Activated CD8-positive, alpha-beta memory T cell treated with anti-CD3 and anti-CD28 coated beads, Interleukin-2, amount 10 ng/mL, durations not matched to agents 7 days and 5 days (primary cell): ENCODE measurements around the gene HNRNPU. TPM values are rescaled to one million over a fixed set of nuclear protein-coding genes. Genes with fewer than 3 reads are reported as not detected.
A peak's percentile ranks its signal among the peaks of the same experiment; 100 is the strongest.

Source experiments
- ATAC-seq: fragments of 150-1000 bp; cut with Tn5 transposase; one replicate; pipeline ENCODE4 v1.10.0; 2021; ENCODE audit warnings: moderate library complexity
- CTCF ChIA-PET: fragments of 350-600 bp; sonication (Branson Sonifier 250); formaldehyde crosslinking; loops from one replicate; lab custom pipeline; 2021; ENCODE audit warnings: antibody characterized with exemption; lab: Charles Lee
- DNase-seq: peaks from one replicate; pipeline ENCODE4 v3.0.0-alpha.2; 2020
- H3K27ac Mint-ChIP-seq: one replicate; pipeline ENCODE4 v1.8.0; 2021; ENCODE audit warnings: mild to moderate bottlenecking, mixed read lengths
- H3K27me3 Mint-ChIP-seq: one replicate; pipeline ENCODE4 v1.8.0; 2021; ENCODE audit warnings: mixed read lengths
- H3K36me3 Mint-ChIP-seq: one replicate; pipeline ENCODE4 v1.8.0; 2021; ENCODE audit warnings: mild to moderate bottlenecking, mixed read lengths
- H3K4me1 Mint-ChIP-seq: one replicate; pipeline ENCODE4 v1.8.0; 2021; ENCODE audit warnings: mixed read lengths
- H3K4me3 Mint-ChIP-seq: one replicate; pipeline ENCODE4 v1.8.0; 2021; ENCODE audit warnings: mild to moderate bottlenecking, moderate library complexity, mixed read lengths
- H3K9me3 Mint-ChIP-seq: one replicate; pipeline ENCODE4 v1.8.0; 2022; ENCODE audit warnings: low read depth, mixed read lengths
- total RNA-seq, 2 experiments: library from RNA; stranded (reverse); gene quantifications; one replicate each; pipeline ENCODE4 v1.2.3, GENCODE V29; 2021

HNRNPU gene
- total RNA-seq, 2 experiments from 2014 or later: 410 to 503 TPM

DNA sequence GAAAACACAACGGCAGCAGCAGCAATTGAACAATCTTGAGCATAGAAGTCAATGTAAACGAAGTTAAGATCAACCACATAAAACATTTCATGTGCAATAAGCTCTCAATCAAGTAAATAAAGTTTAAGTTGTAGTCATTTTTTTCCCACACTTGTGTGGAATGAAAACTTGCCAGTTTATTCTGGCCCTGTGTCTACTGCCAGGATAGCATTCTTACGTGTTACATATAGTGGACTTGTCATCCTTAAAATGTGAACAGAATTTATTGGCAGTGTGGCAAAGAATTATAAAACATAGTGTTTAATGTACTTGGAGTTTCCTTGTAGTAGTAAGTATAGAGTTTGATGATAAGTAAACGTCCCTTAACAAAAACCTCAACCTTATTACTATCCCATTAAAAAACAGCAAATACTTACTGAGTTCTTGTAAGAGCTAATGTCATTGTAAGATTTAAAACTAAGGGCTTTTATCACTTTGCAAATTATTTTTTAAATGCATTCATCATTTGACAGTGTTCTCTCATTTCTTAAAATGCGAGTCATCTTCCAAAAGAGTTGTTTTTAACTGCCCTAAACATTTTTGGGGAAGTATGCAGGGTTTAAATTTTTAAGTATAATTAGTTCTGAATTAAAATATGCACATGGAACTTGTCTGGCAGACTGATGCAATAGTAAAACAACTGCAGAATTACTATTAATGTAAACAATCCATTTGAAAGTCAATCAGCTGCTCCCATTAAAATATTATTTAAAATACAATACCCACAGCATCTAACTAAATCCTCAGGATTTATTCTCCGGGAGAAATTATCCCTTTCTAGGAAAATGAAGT lies 21.0 kb downstream of the HNRNPU start:
- H3K4me3 Mint-ChIP-seq: no peak overlapping the region
- no peak overlapping the region for H3K27ac Mint-ChIP-seq
- no peaks in the 10 kb centered on the region for H3K27me3 Mint-ChIP-seq
- no peaks in the 10 kb centered on the region for H3K9me3 Mint-ChIP-seq
- peaks cover 75% of the 10 kb centered on the region for H3K36me3 Mint-ChIP-seq
- ATAC-seq: no peak
- CTCF ChIA-PET: interaction anchor here (0.8 to 1.3 kb wide), 3 partner anchors 12 to 200 kb away, joined by 3 read pairs; no protein-coding TSS in a partner anchor
- peaks cover 64% of the 10 kb centered on the region for H3K4me1 Mint-ChIP-seq
- DNase-seq: no peak

DNA sequence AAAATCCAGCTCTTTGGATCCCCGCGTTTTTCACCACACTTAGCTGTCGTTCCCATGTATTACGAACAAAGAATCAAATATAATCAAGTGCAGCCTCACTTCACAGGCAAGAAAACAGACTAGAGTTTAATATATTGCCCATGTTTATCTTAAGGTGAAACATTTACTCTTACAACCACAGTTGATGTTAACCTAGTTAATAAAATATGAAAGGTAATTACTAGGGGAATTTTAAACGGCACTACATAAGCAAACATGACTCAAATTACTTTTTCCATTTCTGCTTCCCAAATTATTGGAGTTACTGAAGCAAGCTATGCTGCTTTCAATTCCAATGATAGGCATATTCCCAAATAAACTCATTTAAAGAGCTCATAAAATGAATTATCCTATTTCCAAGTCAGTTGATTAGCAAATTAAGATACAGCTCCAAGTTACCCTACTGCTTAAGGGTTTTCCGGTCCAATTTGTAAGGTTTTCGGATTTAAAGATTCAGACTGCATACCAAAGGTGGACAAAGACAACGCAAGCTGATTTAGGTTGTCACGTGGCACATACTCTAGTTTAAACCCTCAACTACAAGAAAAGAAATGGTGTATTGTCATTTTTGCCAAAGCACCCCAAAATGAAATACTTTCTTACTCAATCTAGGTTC lies 22.9 kb downstream of the HNRNPU start:
- H3K36me3 Mint-ChIP-seq: peaks cover 67% of the 10 kb centered on the region
- H3K27ac Mint-ChIP-seq: no peak overlapping the region
- H3K27me3 Mint-ChIP-seq: no peaks in the 10 kb centered on the region
- DNase-seq (no peak), ATAC-seq (no peak)
- H3K4me1 Mint-ChIP-seq: peaks cover 76% of the 10 kb centered on the region
- H3K4me3 Mint-ChIP-seq: no peak overlapping the region
- no peaks in the 10 kb centered on the region for H3K9me3 Mint-ChIP-seq
- CTCF ChIA-PET: interaction anchor here (1.8 kb wide), 1 partner anchor 18 kb away, joined by 7 read pairs; no protein-coding TSS in a partner anchor

DNA sequence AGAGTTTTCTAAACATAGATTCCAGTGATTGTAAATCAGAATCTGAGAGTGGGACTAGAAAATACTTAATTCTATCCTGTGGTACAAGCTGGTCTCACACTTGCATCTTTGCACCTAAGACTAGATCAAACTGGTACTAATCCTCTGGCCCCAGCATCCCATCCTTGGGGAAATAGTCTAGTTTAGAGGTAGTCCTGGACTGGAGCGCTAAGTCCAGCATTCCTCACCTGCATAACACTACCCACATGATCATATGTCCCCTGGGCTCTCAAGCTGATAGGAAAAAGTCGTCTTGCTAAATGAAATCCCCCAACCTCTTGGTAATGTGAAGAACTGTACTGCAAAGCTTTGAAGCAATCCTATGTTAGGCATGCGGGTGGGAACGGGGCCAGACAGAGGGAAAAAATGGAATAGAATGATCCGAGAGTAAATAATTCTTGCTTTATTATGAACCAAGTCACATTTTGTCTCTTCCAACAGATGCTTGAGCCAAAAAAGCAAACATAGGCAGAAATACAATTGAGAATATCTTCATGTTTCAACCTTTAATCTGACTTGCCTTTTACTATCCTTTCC lies 24.0 kb downstream of the HNRNPU start:
- Mint-ChIP-seq H3K4me3 (no peak overlapping the region), H3K4me1 (peaks cover 70% of the 10 kb centered on the region), H3K27me3 (no peaks in the 10 kb centered on the region), H3K27ac (peak overlapping the region; percentile 56), H3K36me3 (peaks cover 65% of the 10 kb centered on the region), H3K9me3 (no peaks in the 10 kb centered on the region)
- DNase-seq (no peak), ATAC-seq (no peak)
- CTCF ChIA-PET: interaction anchor here (1.1 to 1.8 kb wide), 4 partner anchors 9 to 24 kb away, joined by 3 to 8 read pairs (median 4); partner anchors contain the start of gene HNRNPU

DNA sequence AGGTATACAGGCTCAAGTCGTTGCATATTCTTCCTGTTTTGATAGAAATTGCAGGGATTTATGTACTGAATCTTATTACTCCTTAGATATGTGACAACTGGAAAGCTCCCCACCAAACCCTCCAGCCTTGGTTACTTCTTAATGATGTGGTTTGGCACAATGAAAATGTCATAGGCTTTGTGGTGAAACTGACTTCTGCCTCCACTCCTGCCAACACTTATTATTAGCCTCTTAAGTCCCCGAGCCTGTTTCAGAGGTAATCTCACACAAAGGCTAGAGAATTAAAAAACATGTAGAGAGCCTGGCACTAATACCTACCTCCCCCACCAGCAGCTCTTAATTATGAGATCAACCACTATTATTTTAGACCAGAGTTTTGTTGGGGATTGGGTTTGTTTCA lies 24.7 kb downstream of the HNRNPU start:
- CTCF ChIA-PET: interaction anchor here (1.1 to 1.8 kb wide), 4 partner anchors 9 to 24 kb away, joined by 3 to 8 read pairs (median 4); partner anchors contain the start of gene HNRNPU
- Mint-ChIP-seq H3K36me3 (peaks cover 60% of the 10 kb centered on the region), H3K27ac (peak overlapping the region; percentile 57), H3K27me3 (no peaks in the 10 kb centered on the region), H3K4me3 (no peak overlapping the region), H3K9me3 (no peaks in the 10 kb centered on the region), H3K4me1 (peaks cover 67% of the 10 kb centered on the region)
- ATAC-seq (no peak), DNase-seq (no peak)

DNA sequence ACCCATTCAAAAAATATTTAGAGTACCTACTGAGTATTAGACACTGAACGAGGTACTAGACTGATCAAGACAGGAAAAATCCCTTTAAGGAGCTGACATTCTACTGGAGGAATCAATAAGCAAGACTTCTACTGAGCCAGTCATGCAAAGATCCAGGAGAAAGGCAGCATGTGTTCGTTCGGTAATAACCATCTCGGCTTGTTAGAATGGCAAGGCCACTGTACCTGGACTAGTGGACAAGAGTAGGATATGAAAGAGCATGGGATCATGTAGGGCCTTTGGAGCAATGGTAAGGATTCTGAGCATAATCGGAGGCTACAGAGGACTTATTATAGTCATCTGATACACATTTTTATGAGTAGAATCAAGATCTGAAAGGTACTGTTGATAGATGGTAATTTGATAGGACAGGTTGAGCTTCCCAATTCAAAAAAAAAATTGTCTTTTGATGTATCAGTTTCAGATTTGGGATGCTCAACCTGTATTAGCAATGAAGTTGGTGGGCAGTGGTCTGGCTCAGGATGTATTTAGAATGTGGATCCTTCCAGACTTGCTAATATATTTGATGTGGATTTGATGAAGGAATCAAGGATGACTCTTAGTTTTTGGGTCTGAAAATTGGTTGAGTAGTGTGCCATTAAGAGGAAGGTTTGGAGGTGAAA lies 26.6 kb downstream of the HNRNPU start:
- H3K9me3 Mint-ChIP-seq: no peaks in the 10 kb centered on the region
- peak overlapping the region; percentile 75 for H3K27ac Mint-ChIP-seq
- peaks cover 46% of the 10 kb centered on the region for H3K36me3 Mint-ChIP-seq
- peak overlapping the region; percentile 92 for H3K4me3 Mint-ChIP-seq
- ATAC-seq: no peak
- CTCF ChIA-PET: interaction anchor here (3.1 to 5.3 kb wide), 2 partner anchors 9 to 26 kb away, joined by 14 to 49 read pairs; partner anchors contain the start of gene HNRNPU
- peaks cover 60% of the 10 kb centered on the region for H3K4me1 Mint-ChIP-seq
- H3K27me3 Mint-ChIP-seq: no peaks in the 10 kb centered on the region
- DNase-seq: no peak

DNA sequence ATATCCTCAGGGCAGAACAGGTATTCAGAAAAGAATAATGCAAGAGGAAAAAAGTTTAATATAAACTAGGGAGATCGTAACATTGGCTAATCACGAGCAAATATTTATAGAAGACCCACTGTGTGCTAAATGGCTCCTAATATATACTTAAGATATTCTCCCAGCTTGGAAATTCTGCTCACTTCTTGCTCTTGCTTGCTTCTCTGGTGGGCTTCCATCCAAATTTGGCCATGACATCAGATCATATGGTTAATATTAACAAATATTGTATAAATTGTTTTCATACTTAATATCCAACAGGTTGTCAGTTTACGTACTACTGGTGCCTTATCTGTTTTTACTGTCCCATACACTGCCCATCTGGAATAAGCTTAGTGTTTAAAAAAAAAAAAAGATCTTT lies 27.8 kb downstream of the HNRNPU start:
- ATAC-seq (no peak), DNase-seq (no peak)
- H3K27ac Mint-ChIP-seq: peak overlapping the region; percentile 98
- H3K9me3 Mint-ChIP-seq: no peaks in the 10 kb centered on the region
- CTCF ChIA-PET: interaction anchor here (0.9 to 5.3 kb wide), 9 partner anchors 10 to 206 kb away, joined by 3 to 49 read pairs (median 6); partner anchors contain the start of gene HNRNPU
- peak overlapping the region; percentile 92 for H3K4me3 Mint-ChIP-seq
- H3K27me3 Mint-ChIP-seq: no peaks in the 10 kb centered on the region
- H3K36me3 Mint-ChIP-seq: peaks cover 38% of the 10 kb centered on the region
- H3K4me1 Mint-ChIP-seq: peaks cover 58% of the 10 kb centered on the region

DNA sequence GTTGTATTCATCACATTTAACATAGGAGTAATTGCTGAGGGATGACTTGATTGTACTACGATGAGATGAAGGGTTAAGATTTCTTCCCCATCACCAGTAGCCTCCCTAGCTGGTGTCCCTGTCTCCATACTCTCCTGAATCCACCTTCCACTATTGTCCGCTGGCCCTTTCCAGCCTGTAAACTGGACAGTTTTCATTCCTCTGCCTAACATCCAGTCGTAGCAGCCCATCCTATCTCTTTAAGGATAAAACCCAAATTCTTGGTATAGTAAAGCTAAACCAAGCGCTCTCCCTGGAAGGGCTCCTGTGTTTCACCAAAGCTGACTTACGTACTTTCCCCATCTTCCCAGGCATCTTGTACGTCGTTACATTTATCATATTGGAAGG lies 28.2 kb downstream of the HNRNPU start:
- Mint-ChIP-seq H3K4me1 (peaks cover 56% of the 10 kb centered on the region), H3K9me3 (no peaks in the 10 kb centered on the region), H3K27ac (peak overlapping the region; percentile 98), H3K27me3 (no peaks in the 10 kb centered on the region), H3K36me3 (peaks cover 35% of the 10 kb centered on the region), H3K4me3 (peak overlapping the region; percentile 92)
- CTCF ChIA-PET: interaction anchor here (0.8 to 5.3 kb wide), 10 partner anchors 10 to 206 kb away, joined by 3 to 49 read pairs (median 6); partner anchors contain the start of gene HNRNPU
- no peak for ATAC-seq
- DNase-seq: peak; percentile 44

DNA sequence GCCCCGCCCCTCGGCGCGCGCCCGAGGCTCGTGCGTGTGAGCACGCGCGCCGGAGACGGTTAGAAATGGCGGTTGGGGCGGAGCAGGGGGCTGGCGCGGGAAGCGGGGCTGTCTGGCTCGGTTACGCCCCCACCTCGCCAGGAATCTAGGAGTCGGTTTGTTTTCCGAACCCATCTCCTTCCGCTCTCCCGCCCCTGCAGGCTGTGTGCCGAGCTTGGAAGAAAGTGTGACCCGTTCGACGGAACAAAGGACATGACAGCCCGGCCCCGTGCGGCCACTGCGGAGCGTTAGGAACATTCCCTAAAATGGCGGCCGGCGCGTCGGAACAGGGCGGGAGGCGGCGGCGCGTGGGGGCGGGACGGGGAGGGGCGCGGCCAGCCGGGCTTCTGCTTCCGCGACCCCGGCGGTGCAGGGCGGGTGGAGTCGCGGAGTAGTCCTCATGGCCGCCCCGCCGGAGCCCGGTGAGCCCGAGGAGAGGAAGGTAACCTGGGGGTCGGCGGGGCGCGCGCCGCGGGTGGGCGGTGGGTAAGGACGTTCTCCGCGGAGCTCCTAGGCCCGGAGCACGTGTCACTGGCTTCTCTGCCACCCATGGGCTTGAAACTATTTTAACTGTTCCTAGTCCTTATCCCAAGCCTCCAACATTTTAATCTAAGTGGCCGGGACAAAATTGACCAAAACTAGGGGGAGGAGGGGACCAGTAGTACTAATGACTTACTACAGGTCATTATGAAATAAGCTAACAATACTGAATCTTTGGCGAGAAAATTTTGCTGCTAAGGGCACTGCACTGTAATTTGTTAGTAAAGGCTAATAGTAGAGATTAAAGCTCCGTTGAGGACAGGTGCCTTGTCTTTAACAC lies 28.8 kb downstream of the HNRNPU start, which contains the start of gene COX20:
COX20 (plus strand) TSS at position 383 of the 859 bp plus-strand sequence; CDS start at position 440, 57 bp downstream.
- CTCF ChIA-PET: interaction anchor here (0.8 to 5.3 kb wide), 10 partner anchors 11 to 207 kb away, joined by 3 to 49 read pairs (median 6); partner anchors contain the start of gene HNRNPU
- H3K4me1 Mint-ChIP-seq: peaks cover 54% of the 10 kb centered on the region
- H3K4me3 Mint-ChIP-seq: peak within 1 kb of the TSS; percentile 92
- no peaks in the 10 kb centered on the region for H3K9me3 Mint-ChIP-seq
- DNase-seq (peak; percentile 91), ATAC-seq (peak; percentile 74)
- H3K27ac Mint-ChIP-seq: peak within 1 kb of the TSS; percentile 100
- no peaks in the 10 kb centered on the region for H3K27me3 Mint-ChIP-seq
- H3K36me3 Mint-ChIP-seq: peaks cover 29% of the 10 kb centered on the region

DNA sequence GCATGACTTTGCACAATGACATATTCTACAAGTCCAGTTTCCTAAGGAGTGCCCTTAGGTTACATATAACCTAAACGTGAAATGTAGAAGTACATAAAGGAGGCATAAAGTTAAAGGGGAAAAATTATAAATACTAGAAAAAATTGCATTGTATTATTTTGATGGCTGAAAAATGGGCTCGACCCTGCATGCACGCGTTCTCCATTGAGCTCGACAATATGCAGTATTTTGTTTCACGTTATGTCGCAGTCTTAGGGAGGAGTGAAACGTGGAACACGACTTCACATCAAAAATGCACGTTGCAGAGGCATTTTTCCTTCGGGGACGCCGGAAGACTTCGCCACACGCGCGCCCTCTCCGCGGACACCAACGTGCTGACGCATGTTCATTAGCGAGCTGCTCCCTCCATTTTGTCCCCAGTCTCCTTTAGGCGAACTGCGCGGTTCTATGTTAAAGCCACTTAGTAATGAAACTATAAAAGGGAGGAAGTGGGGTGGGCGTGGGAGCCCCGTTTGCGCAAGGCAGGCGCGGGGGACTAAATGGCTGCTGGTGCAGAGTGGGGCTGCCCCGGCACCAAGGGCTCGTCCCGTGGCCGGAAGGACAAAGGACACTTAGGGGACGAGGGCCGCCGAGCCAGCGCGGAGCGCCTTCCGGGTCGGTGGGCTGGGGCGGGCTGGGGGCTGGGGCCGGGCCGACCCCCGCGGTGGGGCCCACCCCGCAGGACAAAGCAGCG lies 29.6 kb downstream of the HNRNPU start:
- Mint-ChIP-seq H3K4me1 (peaks cover 51% of the 10 kb centered on the region), H3K27ac (peak overlapping the region; percentile 100), H3K9me3 (no peaks in the 10 kb centered on the region), H3K36me3 (peaks cover 23% of the 10 kb centered on the region), H3K4me3 (peak overlapping the region; percentile 92), H3K27me3 (no peaks in the 10 kb centered on the region)
- ATAC-seq (peak; percentile 77), DNase-seq (peak; percentile 95)
- CTCF ChIA-PET: interaction anchor here (0.8 to 5.3 kb wide), 7 partner anchors 18 to 208 kb away, joined by 3 to 49 read pairs (median 6); partner anchors contain the start of gene HNRNPU

DNA sequence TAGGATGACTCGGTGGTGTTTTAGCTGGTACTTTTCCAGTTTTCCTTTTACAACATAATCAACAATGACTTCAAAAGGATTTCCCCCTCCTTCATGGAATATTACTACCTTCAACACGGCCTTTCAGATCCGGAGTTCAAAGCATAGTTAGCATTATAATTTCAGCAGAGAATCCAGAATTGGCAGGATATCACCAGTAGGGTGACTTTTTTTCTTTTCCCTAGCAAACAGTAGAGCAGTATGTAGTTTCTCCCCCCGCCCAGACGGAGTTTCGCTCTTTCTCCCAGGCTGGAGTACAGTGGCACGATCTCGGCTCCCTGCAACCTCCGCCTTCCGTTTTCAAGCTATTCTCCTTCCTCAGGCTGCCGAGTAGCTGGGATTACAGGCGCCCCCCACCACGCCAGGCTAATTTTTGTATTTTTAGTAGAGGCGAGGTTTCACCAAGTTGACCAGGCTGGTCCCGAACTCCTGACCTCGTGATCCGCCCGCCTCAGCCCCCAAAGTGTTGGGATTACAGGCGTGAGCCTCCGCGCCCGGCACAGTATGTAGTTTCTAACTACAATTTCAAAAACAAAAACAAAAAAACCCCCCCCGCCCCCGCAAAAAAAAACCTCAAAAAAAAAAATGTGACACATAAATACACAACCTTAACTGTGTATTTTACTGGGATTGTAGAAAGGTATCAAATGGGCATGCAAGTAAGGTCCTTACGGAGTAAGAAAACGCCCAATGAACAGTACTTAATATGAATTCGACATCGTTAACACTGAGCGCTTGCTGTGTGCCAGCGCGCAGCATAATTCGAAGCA lies 30.4 kb downstream of the HNRNPU start:
- CTCF ChIA-PET: interaction anchor here (1.0 to 5.3 kb wide), 6 partner anchors 26 to 208 kb away, joined by 3 to 49 read pairs (median 12); partner anchors contain the start of gene HNRNPU
- Mint-ChIP-seq H3K27me3 (no peaks in the 10 kb centered on the region), H3K9me3 (no peaks in the 10 kb centered on the region), H3K4me1 (peaks cover 44% of the 10 kb centered on the region), H3K27ac (peak overlapping the region; percentile 100), H3K36me3 (peaks cover 17% of the 10 kb centered on the region), H3K4me3 (peak overlapping the region; percentile 92)
- DNase-seq (peak; percentile 61), ATAC-seq (peak; percentile 8)
